CD4-positive, alpha-beta T cell treated with Interleukin-15 for 4 hours (primary cell): ENCODE data around the gene TOMM22.

ENCODE experiments used
- DNase-seq: peaks from one replicate; pipeline ENCODE4 v3.0.0-alpha.2; 2020; ENCODE audit warnings: low spot score

Gene TOMM22

GRCh38 chr22:38733724-38734381, 52.1 kb downstream of the TOMM22 start:
- DNase-seq: no peak

- no peak for DNase-seq
Observed at GRCh38 chr22:38734421-38735100, 52.8 kb downstream of the TOMM22 start.
